ENCODE measurements around the gene KBTBD7.
"Not testable (repeated sequence)": the region's sequence is repeated elsewhere in the genome, so short reads cannot be mapped to it uniquely, and the experiment has no call there.

The KBTBD7 gene

DNA sequence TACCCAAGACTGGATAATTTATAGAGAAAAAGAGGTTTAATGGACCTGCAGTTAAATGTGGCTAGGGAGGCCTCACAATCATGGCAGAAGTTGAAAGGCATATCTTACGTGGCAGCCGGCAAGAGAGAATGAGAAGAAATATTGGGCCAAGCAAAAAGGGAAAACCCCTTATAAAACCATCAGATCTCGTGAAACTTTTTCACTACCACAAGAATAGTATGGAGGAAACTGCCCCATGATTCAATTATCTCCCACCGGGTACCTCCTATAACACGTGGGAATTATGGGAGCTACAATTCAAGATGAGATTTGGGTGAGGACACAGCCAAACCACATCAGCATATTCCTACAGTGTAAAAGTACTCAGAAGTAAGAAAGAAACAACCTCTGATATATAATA, 4.7 kb upstream of the KBTBD7 start:
- no peak for DNase-seq (ENCODE audit: low read depth in 2 of 2)

DNA sequence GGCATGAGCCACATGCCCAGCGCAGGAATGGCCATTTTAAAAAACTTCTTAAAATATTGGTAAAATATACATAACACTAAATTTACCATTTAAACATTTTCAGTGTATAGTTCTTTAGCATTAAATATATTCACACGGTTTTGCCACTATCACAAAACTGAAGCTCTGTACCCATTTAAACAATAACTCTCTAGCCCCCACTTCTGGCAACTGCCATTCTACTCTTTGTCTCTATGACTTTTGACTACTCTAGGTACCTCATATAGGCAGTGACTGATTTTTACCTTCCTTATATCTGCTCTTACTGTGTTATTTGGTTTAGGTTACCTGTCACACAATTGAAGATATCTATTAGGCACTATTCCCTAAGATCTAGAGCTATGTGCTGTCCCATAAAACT, 2.3 kb upstream of the KBTBD7 start:
- no peak for DNase-seq (ENCODE audit: low read depth in 2 of 2)

DNA sequence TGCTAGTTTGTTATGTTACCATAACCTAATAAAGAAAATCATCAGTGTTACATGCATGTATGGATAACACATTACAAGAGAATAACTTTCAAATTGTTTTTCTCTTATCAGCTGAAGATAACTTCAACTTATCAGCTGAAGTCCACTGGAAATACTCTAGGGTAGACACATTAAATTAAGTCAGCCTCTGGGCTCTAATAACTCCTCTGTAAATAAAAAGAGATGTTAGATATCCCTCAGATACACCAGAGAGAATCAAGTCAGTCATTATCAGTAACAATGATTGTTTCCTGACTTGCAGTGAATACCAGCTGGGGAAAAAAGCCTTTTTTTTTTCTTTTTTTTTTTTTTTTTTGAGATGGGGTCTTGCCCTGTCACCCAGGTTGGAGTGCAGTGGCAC, 1.6 kb upstream of the KBTBD7 start:
- no peak for DNase-seq (ENCODE audit: low read depth in 2 of 2)

GRCh38 chr13:41193469-41193868, 900 bp downstream of the KBTBD7 start:
- DNase-seq (ENCODE audit: low read depth in 2 of 2), result no peak

- DNase-seq (ENCODE audit: low read depth in 2 of 2), result no peak
Measured at GRCh38 chr13:41188584-41188983, 5.8 kb downstream of the KBTBD7 start.

DNA sequence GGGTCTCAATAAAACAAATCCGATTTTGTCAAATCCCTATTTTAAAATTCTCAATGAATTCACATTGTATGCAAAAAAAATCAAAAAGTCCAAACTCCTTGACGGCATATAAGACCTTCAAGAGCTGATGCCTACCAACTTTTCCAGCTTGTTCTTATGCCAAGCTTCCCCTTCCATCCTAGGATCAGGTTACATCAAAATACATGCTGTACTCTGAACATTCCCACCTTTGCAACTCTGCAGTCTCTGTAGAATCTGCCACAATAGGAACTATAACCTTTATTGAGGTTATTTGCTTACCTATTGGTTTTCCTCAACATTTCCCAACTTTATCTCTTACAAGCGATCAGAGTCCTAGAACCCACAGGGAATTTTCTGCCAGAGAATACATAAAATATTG, 7.9 kb downstream of the KBTBD7 start:
- DNase-seq (ENCODE audit: low read depth in 2 of 2), result no peak

- no peak for DNase-seq (ENCODE audit: low read depth in 2 of 2)
Measured at GRCh38 chr13:41182231-41182630, 12.1 kb downstream of the KBTBD7 start.

GRCh38 chr13:41179593-41180250, 14.6 kb downstream of the KBTBD7 start:
- DNase-seq (ENCODE audit: low read depth in 2 of 2), result no peak

- no peak for DNase-seq (ENCODE audit: low read depth in 2 of 2)
Measured at GRCh38 chr13:41178040-41178439, 16.3 kb downstream of the KBTBD7 start.

GRCh38 chr13:41177616-41178015, 16.8 kb downstream of the KBTBD7 start:
- DNase-seq (ENCODE audit: low read depth in 2 of 2), result no peak

DNA sequence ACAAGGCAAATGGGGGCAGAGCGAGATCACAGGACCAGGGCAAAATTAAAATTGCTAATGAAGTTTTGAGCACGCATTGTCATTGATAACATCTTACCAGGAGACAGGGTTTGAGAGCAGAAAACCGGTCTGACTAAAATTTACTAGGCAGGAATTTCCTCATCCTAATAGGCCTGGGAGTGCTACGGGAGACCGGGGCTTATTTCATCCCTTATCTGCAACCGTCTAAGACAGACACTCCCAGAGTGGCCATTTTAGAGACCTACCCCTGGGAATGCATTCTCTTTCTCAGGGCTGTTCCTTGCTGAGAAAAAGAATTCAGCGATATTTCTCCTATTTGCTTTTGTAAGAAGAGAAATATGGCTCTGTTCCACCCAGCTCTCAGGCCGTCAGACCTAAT, 18.8 kb downstream of the KBTBD7 start:
- DNase-seq (ENCODE audit: low read depth in 2 of 2), result not testable (repeated sequence)

GRCh38 chr13:41162151-41162550, 32.2 kb downstream of the KBTBD7 start:
- no peak for DNase-seq (ENCODE audit: low read depth in 2 of 2)

DNA sequence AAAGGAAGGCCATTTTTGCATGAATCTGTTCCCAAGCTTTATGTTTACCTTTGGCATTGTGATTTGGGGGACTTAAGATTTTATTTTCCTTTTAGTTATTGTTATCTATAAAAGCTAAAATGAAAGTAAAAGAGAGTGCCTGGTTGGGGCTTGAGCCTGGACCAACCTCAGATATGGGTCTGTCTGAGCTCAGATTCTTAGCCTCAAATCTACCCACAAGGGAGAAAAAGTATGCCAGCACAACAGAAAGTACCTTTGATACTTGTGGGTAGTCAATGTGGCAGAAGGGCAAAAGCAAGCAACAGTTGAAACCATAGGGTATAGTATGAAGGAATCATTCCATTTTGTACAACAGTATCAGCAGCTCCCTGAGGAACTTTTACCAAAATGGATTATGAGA, 35.2 kb downstream of the KBTBD7 start:
- DNase-seq (ENCODE audit: low read depth in 2 of 2), result no peak

DNA sequence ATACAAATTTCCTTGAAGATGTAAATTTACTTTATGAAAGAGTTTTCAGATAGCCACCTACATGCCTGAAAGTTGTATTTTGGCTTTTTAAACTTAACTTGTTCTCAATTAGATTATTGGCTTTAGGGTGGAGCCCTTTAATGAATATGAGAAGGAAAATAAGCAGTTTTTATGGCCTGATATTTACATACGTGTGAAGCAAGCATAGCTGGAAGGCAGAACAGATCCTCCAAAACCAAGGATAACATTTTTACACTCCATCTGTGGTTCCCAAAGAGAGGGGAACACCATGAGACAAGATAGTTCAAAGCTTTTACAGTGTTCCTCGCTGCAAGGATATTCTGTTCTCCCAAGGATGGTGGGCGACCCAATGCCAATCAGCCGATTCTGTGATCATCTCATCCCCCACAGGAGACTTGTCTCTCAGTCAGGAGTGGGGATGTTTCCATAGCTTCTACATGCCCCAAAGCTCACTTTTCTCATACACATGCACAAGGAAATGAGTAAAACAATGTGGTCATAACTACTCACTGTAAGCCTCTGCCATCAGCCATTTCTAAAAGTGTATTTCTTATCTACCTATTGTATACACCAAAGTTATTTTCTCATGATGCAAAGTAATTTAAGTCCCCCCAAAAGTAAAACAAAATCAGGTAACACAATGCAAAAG, 37.2 kb downstream of the KBTBD7 start:
- DNase-seq (ENCODE audit: low read depth in 2 of 2), result no peak

GRCh38 chr13:41156620-41157019, 37.7 kb downstream of the KBTBD7 start:
- no peak for DNase-seq (ENCODE audit: low read depth in 2 of 2)

DNA sequence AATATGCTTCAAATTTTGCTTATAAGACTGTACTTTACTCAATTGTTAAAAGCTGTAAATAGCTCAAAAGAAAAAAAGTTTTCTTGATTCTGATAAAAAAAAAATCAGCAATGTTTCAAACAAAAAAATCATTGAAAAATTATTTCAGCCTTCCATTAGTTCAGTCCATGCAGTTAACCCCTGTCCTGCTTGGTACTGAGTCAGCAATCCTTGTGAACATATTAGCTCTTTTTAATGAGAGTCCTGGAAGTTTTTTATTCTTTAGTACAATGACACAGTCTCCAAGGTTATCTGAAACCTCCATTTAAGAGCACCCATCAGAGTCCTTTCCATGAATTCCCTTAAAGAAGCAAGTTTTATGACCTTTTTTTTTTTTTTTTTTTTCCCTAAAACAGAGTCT, 40.3 kb downstream of the KBTBD7 start:
- no peak for DNase-seq (ENCODE audit: low read depth in 2 of 2)

- no peak for DNase-seq (ENCODE audit: low read depth in 2 of 2)
Measured at GRCh38 chr13:41152005-41152404, 42.4 kb downstream of the KBTBD7 start.

DNA sequence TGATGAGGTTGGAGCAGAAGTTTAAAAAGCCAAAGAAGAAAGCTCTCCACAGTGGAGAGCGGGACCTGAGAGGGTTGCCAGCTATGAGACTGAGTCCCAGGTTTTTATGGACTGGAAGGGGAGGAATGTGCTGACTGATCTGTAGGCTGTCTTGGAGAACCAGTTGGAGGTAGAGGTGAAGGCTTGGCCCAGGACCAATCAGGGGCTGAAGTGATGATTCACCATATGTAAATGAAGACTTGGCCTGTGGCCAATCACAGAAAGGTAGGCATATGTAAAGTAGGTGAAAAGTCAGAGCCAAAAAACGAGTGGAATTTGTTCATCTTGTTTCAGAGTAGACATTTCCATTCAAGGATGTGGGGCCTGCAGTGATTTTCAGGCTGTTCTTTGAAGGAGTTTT, 44.3 kb downstream of the KBTBD7 start:
- no peak for DNase-seq (ENCODE audit: low read depth in 2 of 2)

DNA sequence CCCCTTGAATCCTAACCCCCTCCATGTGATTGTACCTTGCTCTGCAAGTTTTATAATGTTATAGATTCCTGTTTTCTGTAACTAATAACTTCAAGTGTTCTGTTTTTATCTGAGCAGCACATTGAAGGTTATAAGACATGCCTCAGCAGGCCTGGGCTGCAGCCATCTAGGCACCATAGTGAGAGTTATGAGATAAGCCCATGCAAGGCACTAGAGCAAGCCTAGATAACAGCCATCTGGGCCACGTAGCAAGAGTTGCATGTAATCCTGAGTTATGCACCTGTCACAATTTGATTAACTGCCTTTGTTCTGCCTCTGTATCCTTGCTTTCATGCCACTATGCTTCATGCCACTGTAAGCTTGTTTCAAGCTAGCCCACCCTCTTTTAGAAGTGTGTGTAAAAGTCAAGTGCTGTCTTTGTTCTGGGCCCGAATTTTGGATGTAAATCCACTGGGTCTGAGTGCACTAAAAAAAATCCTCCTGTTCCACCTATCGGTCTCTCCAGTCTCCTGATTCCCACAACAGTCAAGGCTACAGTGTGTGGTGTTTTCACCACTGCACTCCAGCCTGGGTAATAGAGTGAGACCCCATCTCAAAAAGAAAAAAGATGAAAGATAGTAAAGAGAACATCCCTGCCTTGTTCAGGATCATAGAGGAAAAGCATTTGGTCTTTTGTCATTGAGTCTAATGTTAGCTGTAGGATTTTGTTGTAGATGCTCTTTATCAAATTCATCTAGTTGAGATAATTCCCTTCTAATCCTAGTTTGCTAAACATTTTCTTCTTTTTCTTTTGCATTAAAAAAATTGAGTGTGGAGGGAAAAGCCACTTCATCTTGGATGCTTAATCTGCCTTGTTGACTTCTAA, 45.7 kb downstream of the KBTBD7 start:
- no peak for DNase-seq (ENCODE audit: low read depth in 2 of 2)

DNA sequence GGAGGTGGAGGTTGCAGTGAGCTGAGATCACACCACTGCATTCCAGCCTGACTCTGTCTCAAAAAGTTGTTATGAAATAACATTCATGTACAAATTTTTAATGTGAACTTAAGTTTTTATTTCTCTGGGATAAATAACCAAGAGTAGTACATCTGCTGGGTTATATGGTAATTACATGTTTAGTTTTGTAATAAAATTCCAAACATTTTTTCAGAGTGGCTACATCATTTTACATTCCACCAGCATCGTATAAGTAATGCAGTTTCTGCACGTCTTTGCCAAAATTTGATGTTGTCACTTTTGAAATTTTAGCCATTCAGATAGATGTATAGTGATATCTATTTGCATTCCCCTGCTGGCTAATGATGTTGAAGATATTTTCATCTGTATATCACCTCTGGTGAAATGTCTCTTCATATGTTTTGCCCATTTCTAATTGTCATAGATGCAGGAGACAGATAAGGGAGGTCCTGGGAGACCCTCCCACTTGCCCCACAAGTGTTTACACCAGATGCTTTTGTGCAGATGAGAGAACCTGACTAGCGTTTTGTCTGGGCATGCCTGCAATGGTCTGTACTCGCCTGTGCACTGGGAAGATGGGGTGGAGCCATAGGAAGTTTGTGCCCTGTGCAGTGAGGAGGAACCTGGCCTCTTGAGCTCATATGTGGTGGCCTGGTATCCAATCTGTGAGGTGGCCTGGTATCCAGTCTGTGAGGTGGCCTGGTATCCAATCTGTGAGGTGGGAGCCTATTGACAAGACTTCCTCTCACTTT, 49.0 kb downstream of the KBTBD7 start:
- no peak for DNase-seq (ENCODE audit: low read depth in 2 of 2)

- no peak for DNase-seq (ENCODE audit: low read depth in 2 of 2)
Measured at GRCh38 chr13:41144576-41144975, 49.8 kb downstream of the KBTBD7 start.
